M059J (cell line): Measurements from ENCODE around the gene KIF21A. TPM values are rescaled to one million over a fixed set of nuclear protein-coding genes. Genes with fewer than 3 reads are reported as not detected.

Experiments used
- DNase-seq: peaks from one replicate; pipeline ENCODE4 v3.0.0-alpha.2; 2012; ENCODE audit warnings: low read depth
- total RNA-seq: library from RNA; depleted of rRNA; stranded (reverse); fragments of >200 nt; shearing (Covaris generic); gene quantifications from 2 replicates; pipeline ENCODE4 v1.2.3, GENCODE V29; 2014

KIF21A gene
- total RNA-seq, 1 experiment from 2014 or later, result 6.6 TPM

DNA sequence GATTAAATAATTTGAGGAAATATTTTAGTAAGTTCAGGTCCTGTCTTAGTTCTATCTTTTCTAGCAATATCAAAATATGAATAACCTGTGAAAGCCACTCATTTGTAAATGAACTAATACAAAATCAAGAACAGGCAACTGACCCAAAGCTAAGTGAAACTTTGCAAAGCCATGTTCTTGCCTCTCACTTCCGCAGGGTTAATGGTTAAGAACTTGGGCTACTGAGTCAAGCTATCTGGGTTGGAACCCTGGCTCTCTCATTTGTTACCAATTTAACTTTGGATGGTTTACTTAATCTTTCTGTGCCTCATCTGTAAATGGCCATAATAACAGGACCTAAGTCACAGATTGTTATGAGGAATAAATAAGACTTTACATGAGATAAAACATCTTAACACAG, 2.8 kb downstream of the KIF21A start:
- DNase-seq, result no peak

GRCh38 chr12:39435531-39435930, 7.4 kb downstream of the KIF21A start:
- DNase-seq, result no peak

DNA sequence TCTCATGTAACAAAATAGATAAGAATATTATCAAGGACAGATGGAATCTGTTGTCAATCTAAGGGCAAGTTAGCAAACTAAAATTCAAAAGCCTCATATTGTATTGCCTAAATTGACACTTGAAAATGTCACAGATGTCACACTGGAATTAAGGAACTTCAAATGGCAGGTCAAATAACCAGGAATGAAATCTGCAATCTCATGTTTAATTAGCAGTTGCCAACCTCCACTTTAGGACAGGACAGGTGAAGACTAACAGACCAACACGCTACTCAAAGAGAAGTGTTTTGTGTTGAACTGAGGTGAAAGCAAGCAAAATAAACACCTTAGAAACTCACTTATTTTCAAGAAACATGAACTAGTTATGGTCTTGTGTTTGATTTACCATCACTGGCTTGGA, 11.1 kb downstream of the KIF21A start:
- DNase-seq, result no peak

- DNase-seq, result no peak
Measured at GRCh38 chr12:39431002-39431796, 11.7 kb downstream of the KIF21A start.

DNA sequence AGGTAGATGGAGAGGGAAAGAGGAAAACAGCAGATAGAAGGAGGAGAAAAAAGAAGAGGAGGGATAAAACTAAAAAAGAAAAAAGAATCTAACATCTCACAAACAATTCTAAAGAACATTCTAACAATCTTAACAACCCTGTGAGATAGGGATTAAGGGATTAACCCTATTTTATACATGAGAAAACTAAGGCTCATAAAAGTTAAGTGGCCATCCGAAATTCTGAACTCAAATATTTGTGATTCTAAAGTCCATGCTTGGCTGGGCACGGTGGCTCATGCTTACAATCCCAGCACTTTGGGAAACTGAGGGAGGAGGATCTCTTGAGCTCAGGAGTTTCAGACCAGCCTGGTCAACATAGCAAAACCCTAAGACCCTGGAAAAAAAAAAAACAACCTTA, 13.1 kb downstream of the KIF21A start:
- no peak for DNase-seq

DNA sequence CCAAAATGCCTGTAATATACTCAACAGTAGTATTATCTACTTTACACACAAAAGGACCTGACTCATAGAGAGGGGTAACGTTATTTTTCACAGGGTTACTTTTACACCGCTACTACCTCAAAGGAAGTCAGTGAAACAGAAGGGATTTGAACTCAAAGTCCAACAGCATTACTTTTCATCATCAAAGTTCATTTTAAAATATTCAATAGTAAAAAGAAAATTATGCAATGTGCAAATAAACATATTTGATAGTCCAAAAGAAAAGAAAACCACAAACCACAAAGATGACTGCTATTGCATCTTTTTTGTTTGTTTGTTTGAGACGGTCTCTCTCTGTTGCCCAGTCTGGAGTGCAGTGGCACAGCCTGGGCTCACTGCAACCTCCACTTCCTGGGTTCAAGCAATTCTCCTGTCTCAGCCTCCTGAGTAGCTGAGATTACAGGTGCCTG, 15.5 kb downstream of the KIF21A start:
- DNase-seq, result peak; percentile 22

GRCh38 chr12:39426636-39427240, 16.2 kb downstream of the KIF21A start:
- peak; percentile 29 for DNase-seq

GRCh38 chr12:39420043-39420442, 22.9 kb downstream of the KIF21A start:
- no peak for DNase-seq

GRCh38 chr12:39419471-39419870, 23.4 kb downstream of the KIF21A start:
- DNase-seq, result no peak

DNA sequence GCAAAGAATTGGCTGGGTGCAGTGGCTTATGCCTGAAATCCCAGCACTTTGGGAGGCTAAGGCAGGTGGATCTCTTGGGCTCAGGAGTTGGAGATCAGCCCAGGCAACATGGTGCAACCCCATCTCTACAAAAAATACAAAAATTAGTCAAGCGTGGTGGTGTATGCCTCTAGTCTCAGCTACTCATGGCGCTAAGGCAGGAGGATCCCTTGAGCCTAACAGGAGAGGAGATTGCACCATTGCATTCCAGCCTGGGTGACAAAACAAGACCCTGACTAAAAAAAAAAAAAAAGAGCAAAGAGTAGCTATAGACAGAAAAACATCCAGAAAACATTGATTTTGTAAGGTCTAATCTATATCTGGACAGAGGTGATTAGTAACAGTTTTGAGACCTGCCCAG, 25.0 kb downstream of the KIF21A start:
- DNase-seq, result no peak

DNA sequence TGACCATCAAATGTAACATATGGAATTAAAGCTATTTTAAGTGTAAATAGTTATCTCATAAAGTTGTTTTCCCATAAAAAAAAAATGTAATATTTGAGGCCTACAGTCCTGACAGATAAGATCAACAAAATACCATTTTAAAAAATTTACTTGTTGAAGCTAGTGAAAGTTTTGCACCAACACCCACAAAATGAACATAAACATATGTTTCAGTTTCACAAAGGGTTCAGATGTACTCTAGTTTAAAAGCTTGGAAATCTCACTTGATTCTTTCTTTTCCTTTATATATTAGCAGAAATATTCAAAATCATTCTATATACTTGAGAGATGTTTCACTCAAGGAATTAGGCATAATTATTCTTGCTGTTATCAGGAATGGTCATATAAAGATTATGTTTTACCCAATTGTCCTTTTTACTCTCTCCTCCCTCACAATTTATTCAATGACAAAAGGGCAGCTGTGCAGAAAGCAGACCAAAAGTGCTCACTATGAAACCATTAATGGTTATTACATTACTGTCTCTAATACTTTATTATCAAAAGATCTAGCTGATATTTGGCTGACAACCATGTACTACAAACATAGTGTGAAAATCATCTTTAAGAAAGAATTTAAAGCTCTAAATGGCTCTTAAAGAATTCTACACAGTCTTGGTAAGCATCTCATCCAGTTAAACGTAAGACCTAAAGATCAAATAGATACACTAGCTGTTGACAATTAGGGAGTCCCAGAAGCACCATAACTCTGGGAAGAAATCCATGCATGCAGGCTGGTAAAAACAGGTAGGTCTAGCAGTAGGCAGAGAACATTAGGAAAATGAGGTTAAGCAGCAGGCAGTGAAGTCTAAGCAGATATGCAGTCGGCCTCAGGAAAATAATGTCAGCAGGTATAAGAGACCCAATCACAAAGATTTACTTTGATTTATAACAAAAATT, 28.8 kb downstream of the KIF21A start:
- no peak for DNase-seq

GRCh38 chr12:39412210-39412609, 30.7 kb downstream of the KIF21A start:
- DNase-seq, result no peak

DNA sequence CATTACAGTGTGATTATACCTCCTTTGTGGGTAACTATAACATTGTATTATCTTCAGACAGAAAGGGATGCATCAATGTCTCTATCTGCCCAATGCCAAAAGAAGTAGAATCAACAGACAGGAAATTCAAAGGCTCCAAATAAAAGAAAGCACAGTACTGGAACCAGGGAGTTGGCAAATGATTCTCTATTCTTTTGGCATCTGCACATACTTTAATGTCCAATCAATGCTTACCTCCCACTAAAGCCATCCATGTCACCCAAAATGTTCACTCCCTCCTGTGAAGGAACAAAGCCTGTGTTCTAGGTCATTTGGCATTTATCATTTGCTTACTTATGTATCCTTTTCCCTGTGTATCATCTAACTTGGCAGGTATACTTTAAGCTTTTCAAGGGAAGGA, 36.7 kb downstream of the KIF21A start:
- DNase-seq, result no peak

- DNase-seq, result no peak
Measured at GRCh38 chr12:39405580-39405979, 37.3 kb downstream of the KIF21A start.

DNA sequence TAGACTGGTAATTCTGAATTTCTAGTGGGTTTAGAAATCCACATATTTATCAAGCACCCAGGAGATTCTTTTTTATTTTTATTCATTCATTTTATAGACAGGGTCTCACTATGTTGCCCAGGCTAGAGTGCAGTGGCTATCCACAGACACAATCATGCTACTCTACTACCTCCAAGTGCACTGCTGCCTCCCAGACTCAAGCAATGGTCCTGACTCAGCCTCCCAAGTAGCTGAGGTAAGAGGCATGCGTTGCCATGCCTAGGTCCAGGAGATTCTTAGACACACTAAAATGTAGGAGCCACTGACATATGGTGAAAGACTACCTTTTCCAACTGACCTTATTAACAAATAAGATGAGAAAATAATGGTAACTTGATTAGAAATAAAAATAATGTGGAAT, 38.9 kb downstream of the KIF21A start:
- DNase-seq, result no peak

DNA sequence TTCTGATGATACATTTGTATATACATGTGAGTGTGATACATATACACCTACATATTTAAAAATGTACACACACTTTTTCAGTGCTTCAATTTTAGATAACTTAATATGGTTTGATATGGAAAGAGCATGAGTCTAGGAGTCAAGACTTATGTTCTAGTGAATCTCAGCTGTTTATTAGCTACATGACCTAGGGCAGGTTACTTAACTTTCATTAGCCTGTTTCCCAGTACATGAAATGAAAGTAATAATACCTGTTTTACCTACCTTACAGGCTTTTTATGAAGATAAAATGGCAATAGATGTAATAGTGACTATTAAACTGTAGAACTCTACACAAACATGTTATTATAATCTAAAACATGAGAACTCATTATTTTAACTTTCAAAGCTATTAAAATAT, 39.5 kb downstream of the KIF21A start:
- DNase-seq, result no peak

GRCh38 chr12:39402922-39403321, 40.0 kb downstream of the KIF21A start:
- DNase-seq, result peak; percentile 9

GRCh38 chr12:39401459-39401858, 41.5 kb downstream of the KIF21A start:
- DNase-seq, result no peak

- DNase-seq, result no peak
Measured at GRCh38 chr12:39395866-39396265, 47.1 kb downstream of the KIF21A start.

DNA sequence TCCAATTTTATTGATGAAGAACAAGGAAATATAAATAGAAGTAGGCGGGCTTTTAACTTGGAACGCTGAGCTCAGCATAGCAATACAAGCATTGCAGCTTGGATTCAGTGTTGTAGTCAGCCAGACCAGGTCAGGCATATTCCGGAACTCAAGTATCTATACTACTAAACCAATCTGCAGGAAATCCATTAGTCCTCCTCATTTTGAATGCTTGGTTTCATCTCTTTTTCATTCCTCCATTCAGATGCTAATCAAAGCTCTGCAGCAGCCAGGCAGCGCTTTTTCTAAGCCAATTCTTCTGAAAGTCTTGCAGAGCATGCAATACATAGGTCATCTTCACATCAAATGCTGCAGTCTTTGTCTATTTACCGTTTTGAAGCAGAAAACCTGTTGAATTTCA, 49.0 kb downstream of the KIF21A start:
- no peak for DNase-seq

DNA sequence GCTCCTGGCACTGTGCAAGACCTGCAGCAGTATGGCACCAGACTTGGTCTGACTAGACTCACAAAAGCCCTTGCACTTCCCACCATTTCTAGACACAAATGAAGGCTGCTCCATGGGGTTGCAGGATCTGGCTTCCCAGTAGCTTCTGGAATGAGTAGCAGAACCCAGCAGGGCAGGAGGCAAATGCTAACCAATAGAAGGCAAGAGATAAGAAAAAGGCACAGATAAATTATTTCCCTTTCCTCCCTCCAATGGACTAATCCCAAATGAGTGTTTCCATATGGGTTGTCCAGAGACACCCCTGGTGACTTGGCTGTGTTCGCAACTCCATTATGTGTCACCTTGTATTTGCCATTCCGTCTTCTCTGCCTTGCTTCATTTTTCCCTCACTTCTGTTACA, 49.7 kb downstream of the KIF21A start:
- no peak for DNase-seq

DNA sequence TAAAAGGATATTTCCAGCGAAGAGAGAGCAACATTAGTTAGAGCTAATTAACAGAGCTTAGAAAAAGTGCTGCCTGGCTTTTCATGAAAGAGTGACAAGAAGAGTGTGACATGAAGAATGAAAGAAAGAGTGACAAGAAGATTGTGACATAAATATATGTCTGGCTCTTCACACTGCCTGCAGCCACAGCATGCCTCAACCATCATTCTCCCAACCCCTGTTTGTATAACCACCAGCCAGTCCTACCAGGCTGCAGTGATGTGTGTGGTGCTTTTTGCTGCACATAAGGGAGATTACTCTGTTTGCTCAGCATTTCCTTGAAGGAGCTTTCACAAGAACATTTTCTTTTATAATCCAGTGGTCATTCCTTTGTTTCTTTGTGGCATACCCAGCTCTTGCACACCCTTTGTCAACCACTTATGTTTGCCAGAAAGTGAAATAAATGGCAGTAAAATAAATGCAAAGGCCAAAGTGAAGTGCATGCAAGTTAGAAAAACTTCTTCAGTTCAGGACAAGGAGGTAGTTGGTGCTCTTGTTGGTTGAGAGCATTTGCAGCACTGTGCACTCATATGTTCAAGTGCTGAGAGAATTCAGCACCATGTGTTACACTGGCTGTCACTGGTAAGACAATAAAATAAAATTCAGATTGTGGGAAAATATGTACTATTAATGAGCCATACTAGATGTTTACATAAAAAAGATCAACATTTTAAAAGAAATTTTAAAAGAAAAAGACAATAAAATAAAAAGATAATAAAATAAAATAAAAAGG, 50.6 kb downstream of the KIF21A start:
- DNase-seq, result no peak
